ENCODE results near the gene BPTF.

- TF ChIP-seq CTCF (conservative IDR thresholded peaks at IDR 0.05 in 1 of 2, IDR thresholded peaks at IDR 0.05 in 1 of 2; ENCODE audit: extremely low read depth in 1 of 2, insufficient read depth in 1 of 2, low read depth in 1 of 2, low read length in 2 of 2), result no peak
- no peak for TF ChIP-seq EZH2 (IDR thresholded peaks at IDR 0.05; ENCODE audit: borderline replicate concordance, low read length)
Measured at GRCh38 chr17:67993998-67994361, 168.7 kb downstream of the BPTF start.
